Fibroblast of mammary gland (primary cell): ENCODE results near the gene VCAN.

Experiments used
- DNase-seq: peaks from one replicate; pipeline ENCODE4 v3.0.0-alpha.2; 2010; ENCODE audit warnings: low read depth
- H3K4me3 ChIP-seq: 2 replicates; pipeline ENCODE4 v1.5.1; 2011; ENCODE audit warnings: low read depth, mild to moderate bottlenecking, low read length, moderate library complexity; ENCODE audit not compliant: control insufficient read depth
- TF ChIP-seq, protein P1 (sequence below): conservative IDR thresholded peaks from 2 replicates; pipeline ENCODE4 v1.5.1; 2011; ENCODE audit warnings: low read depth, low read length, inconsistent platforms; ENCODE audit not compliant: control insufficient read depth, insufficient read depth

VCAN gene

DNA sequence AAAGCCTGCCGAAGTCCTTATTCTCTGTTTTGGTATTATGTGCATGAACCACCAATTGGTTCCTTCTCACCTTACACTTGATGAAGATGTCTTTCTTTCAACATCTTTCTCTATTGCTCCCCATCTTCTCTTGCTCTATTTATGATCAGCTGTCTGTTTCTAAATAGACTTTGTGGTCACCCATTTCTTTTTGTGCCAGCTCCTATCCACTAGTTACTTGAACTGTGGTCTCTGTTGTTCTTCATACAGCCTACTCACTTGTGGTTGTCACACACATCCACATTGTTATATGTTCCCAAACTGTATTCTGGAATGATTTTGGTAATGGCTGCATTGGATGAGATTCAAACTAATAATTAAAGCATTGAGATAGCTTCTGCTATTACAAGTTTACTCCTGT lies 11.4 kb downstream of the VCAN start:
- H3K4me3 ChIP-seq: no peak overlapping the region
- no peak for DNase-seq
- TF ChIP-seq, protein P1, sequence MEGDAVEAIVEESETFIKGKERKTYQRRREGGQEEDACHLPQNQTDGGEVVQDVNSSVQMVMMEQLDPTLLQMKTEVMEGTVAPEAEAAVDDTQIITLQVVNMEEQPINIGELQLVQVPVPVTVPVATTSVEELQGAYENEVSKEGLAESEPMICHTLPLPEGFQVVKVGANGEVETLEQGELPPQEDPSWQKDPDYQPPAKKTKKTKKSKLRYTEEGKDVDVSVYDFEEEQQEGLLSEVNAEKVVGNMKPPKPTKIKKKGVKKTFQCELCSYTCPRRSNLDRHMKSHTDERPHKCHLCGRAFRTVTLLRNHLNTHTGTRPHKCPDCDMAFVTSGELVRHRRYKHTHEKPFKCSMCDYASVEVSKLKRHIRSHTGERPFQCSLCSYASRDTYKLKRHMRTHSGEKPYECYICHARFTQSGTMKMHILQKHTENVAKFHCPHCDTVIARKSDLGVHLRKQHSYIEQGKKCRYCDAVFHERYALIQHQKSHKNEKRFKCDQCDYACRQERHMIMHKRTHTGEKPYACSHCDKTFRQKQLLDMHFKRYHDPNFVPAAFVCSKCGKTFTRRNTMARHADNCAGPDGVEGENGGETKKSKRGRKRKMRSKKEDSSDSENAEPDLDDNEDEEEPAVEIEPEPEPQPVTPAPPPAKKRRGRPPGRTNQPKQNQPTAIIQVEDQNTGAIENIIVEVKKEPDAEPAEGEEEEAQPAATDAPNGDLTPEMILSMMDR: no peak

DNA sequence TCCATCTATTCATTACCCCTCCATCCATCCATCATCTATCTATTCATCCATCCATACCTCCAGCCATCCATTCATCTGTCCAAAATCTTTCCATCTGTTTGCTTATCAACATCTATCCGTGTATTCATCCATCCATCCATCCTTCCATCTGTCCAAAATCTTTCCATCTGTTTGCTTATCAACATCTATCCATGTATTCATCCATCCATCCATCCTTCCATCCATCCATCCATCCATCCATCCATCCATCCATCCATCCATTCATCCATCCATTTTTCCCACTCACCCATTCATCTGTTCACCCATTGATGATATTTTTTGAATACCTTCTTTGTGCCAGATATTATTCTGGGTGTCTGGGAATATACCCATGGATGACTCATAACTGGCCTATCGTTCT lies 12.8 kb downstream of the VCAN start:
- TF ChIP-seq, protein P1: no peak
- DNase-seq: no peak
- no peak overlapping the region for H3K4me3 ChIP-seq

DNA sequence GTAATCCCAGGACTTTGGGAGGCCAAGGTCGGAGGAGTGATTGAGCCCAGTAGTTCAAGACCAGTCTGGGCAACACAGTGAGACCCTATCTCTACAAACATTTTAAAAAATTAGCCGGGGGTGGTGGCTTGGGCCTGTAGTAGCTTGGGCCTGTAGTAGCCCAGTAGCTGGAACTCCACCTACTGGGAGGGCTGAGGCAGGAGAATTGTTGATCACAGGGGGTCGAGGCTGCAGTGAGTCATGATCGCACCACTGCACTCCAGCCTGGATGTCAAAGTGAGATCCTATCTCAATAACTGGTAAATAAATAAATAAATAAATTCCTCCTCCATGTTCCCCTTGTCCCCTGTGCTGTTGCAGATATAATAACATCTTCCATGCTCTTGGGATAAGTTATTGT lies 14.3 kb downstream of the VCAN start:
- no peak overlapping the region for H3K4me3 ChIP-seq
- TF ChIP-seq, protein P1: no peak
- DNase-seq: no peak

DNA sequence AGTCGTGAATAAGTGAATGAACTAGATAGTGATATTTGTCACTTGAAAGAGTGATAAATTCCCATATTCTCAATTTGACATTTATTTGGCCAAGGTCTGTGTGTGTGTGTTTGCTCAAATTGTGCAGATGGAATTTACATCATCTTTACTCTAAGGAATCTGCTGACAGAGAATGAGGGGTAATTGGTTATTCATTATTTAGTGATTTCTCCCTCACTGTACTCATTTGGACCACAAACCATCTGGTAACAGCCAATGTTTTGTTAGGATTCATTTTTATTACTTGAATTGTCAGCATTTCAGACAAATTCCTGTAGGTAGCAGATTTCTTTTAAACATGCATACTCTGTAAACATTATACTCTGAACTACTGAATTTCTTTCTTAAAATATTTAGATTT lies 15.6 kb downstream of the VCAN start:
- TF ChIP-seq, protein P1: no peak
- no peak for DNase-seq
- H3K4me3 ChIP-seq: no peak overlapping the region

DNA sequence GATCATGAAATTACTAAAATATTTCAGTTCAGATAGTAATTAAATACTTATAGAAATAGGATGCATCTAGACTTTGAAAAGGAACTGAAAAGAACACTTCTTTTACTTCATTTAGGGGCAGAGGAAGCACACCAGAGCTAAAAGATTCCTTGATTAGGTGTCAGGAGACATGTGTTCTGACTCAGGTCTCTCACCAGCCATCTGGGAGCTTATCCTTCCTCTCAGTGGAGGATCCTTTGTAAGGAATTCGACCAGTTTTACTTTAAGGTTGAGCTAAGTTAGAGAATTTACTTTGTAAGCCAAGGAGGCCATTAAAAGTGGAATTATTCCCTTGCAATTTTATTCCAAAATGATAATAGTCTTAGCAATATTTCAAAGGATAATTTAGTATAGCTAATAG lies 16.7 kb downstream of the VCAN start:
- no peak overlapping the region for H3K4me3 ChIP-seq

DNA sequence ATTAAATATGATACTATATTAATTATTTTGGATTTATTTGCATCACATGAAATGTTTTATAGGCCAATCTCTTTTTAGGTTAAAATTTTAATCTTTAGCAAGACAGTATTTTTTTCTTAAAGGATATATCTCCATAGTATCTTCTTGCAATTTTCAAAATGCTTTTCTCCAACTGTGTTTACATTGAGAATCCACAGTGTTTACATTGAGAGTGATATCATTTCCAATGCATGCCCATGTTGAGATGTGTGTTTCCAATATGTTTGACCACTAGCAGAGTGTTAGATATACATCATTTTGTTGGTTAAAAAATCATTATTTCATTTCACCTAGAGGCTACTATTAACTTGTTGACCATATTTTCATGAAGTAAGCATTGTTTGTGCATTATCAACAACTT lies 17.3 kb downstream of the VCAN start:
- no peak for DNase-seq
- TF ChIP-seq, protein P1: no peak
- H3K4me3 ChIP-seq: no peak overlapping the region

More for the DNA sequence above, 16.7 kb downstream of the VCAN start:
- peak; percentile 45 for DNase-seq
- TF ChIP-seq, protein P1: no peak

DNA sequence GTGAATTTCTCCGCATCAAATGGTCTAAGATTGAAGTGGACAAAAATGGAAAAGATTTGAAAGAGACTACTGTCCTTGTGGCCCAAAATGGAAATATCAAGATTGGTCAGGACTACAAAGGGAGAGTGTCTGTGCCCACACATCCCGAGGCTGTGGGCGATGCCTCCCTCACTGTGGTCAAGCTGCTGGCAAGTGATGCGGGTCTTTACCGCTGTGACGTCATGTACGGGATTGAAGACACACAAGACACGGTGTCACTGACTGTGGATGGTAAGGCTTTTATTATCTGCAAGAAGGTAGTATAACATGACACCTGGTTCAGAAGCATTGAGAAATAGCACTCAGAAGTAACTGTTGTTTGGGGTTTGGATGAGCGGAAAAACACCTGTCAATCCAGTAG lies 18.7 kb downstream of the VCAN start:
- no peak for DNase-seq
- no peak overlapping the region for H3K4me3 ChIP-seq
- TF ChIP-seq, protein P1: no peak
